ENCODE results near the gene C1orf50.

C1orf50 gene

DNA sequence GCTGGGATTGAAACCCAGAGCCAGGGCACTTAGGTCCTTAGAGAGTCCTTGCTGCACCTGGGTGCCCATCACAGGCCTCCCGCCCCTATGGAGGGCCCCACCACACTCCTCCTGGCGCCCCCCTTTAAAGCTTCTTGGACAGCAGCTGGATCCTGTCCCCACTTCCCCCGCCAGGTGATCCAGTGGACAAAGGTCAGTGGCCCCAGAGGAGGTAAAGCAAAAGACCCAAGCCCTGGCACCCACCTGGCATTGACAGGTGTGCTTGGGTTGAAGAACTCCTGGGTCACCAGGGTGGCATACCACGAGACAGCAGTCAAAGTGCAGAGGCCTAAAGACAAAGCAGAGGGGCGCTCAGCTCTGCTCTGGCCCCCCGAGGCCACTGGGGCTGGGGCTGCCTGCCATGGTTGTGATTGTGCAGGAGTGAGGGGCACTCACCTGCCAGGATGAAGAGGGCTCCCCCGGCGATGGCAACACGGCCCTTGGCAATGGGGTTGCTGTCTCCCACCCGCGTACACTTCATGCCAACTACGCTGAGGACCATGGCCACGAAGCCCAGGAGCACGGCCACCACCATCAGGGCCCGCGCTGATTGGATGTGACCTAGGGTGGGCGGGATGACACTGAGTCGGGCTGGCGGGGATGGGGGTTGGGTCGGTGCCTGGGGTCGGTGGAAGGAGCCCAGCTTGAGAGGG lies 28.9 kb upstream of the C1orf50 start:
- no peaks in the 10 kb centered on the region for H3K9me3 ChIP-seq (ENCODE audit: insufficient read depth, low read length)
- no peaks in the 10 kb centered on the region for H3K36me3 ChIP-seq (replicated peaks; ENCODE audit: low read depth, low read length)
- no peaks in the 10 kb centered on the region for H3K27me3 ChIP-seq (ENCODE audit: low read depth, low read length)
- H3K27ac ChIP-seq (ENCODE audit: low read length), result no peak overlapping the region
- no peaks in the 10 kb centered on the region for H4K20me1 ChIP-seq (ENCODE audit: insufficient read depth, low read length)
- H3K9ac ChIP-seq (ENCODE audit: low read length), result no peak overlapping the region
- H3K4me2 ChIP-seq (ENCODE audit: low read length), result no peak overlapping the region
- H3K4me1 ChIP-seq (ENCODE audit: low read length), result peaks cover 7% of the 10 kb centered on the region
- H3K4me3 ChIP-seq (ENCODE audit: low read length), result no peak overlapping the region
- no peak for TF ChIP-seq EZH2phosphoT487 (IDR thresholded peaks at IDR 0.05; ENCODE audit: low read depth)
- TF ChIP-seq, protein P1, sequence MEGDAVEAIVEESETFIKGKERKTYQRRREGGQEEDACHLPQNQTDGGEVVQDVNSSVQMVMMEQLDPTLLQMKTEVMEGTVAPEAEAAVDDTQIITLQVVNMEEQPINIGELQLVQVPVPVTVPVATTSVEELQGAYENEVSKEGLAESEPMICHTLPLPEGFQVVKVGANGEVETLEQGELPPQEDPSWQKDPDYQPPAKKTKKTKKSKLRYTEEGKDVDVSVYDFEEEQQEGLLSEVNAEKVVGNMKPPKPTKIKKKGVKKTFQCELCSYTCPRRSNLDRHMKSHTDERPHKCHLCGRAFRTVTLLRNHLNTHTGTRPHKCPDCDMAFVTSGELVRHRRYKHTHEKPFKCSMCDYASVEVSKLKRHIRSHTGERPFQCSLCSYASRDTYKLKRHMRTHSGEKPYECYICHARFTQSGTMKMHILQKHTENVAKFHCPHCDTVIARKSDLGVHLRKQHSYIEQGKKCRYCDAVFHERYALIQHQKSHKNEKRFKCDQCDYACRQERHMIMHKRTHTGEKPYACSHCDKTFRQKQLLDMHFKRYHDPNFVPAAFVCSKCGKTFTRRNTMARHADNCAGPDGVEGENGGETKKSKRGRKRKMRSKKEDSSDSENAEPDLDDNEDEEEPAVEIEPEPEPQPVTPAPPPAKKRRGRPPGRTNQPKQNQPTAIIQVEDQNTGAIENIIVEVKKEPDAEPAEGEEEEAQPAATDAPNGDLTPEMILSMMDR (IDR thresholded peaks at IDR 0.05; ENCODE audit: low read depth, low read length), result no peak
- H2AFZ ChIP-seq (ENCODE audit: low read depth, low read length), result no peak overlapping the region
- H3K79me2 ChIP-seq (ENCODE audit: low read length), result no peaks in the 10 kb centered on the region

DNA sequence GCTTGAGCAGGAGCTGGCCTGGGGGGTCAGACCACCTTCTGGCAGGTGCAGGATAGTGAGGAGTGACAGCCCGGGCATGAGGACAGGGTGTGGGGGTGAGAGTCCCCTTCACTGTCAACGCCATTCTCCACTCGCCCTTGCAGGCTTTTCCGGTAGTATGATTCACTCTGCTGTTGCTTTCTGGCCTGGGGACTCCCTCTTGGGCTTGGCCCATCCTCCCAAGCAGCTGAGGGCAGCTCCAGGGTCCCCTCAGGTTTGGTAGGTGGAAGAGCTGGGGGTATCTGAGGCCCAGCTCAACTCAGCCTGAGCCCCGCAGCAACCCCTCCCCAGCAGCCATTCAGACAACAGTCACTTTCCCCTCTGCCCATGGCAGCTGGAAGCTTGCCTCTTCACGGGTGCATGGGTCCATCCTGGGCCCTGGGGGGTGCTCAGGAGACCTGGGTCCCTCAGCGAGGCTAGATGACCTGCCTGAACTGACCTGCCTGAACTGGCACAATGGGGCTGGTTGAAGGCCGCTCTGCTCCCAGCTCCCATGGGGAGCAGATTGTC lies 28.3 kb upstream of the C1orf50 start:
- no peak for TF ChIP-seq EZH2phosphoT487 (IDR thresholded peaks at IDR 0.05; ENCODE audit: low read depth)
- TF ChIP-seq, protein P1 (IDR thresholded peaks at IDR 0.05; ENCODE audit: low read depth, low read length), result no peak
- Histone ChIP-seq H2AFZ (ENCODE audit: low read depth, low read length) (no peak overlapping the region), H3K27me3 (ENCODE audit: low read depth, low read length) (no peaks in the 10 kb centered on the region), H3K9me3 (ENCODE audit: insufficient read depth, low read length) (no peaks in the 10 kb centered on the region), H3K9ac (ENCODE audit: low read length) (no peak overlapping the region), H3K4me2 (ENCODE audit: low read length) (no peak overlapping the region), H3K4me3 (ENCODE audit: low read length) (no peak overlapping the region), H3K79me2 (ENCODE audit: low read length) (no peaks in the 10 kb centered on the region), H3K36me3 (replicated peaks; ENCODE audit: low read depth, low read length) (no peaks in the 10 kb centered on the region), H3K27ac (ENCODE audit: low read length) (no peak overlapping the region), H4K20me1 (ENCODE audit: insufficient read depth, low read length) (no peaks in the 10 kb centered on the region), H3K4me1 (ENCODE audit: low read length) (peaks cover 7% of the 10 kb centered on the region)

DNA sequence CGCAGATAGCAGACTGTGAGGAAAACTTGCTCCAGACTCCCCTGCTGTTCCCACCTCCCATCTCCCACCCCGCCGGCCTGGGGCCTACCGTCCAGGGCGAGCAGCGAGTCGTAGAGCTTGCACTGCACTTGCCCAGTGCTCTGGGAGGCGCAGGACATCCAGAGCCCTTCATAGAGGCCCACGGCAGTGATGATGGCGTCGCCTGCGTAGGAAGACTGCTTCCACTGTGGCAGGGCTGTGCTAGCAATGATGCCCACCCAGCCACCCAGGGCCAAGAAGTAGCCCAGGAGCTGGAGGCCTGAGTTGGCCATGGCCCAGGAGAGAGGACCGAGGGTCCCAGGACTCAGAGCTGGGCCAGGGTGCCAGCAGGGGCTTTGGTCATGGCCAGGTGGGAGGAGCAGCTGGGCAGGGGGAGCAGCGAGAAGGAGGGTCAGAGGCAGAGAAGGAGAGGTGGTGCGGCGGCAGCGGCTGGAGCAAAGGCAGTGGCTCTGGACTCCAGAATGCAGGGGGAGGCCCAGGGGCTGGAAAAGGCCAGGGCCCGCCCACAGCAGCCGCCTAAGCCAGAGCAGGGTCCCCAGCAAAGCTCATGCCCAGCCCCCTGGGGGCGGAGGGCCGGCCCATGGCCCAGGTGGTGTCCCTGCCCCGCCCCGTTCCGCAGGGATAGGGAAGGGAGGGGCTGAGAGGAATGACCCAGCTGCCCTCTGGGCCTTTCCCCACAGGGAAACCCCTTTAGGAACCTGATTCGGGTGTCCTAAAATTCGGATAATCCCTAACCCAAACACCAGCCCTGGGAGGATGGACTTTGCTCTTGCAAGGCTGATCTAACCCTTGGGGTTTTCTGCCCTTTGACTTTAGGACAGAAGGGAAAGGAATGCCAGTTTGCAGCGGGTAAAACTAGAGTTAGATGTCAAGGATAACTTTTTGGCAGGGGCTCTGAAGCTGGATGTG lies 27.0 kb upstream of the C1orf50 start, which contains the start of gene CLDN19:
TSS of gene CLDN19 (minus strand) at position 484 of the 948 bp plus-strand sequence. CDS start at position 311, 173 bp downstream.
- peaks cover 7% of the 10 kb centered on the region for H3K4me1 ChIP-seq (ENCODE audit: low read length)
- no peaks in the 10 kb centered on the region for H3K27me3 ChIP-seq (ENCODE audit: low read depth, low read length)
- TF ChIP-seq, protein P1 (IDR thresholded peaks at IDR 0.05; ENCODE audit: low read depth, low read length), result no peak
- TF ChIP-seq EZH2phosphoT487 (IDR thresholded peaks at IDR 0.05; ENCODE audit: low read depth), result no peak
- no peaks in the 10 kb centered on the region for H3K79me2 ChIP-seq (ENCODE audit: low read length)
- H3K9ac ChIP-seq (ENCODE audit: low read length), result no peak within 1 kb of the TSS
- no peak within 1 kb of the TSS for H2AFZ ChIP-seq (ENCODE audit: low read depth, low read length)
- no peaks in the 10 kb centered on the region for H4K20me1 ChIP-seq (ENCODE audit: insufficient read depth, low read length)
- no peak within 1 kb of the TSS for H3K4me2 ChIP-seq (ENCODE audit: low read length)
- H3K27ac ChIP-seq (ENCODE audit: low read length), result no peak within 1 kb of the TSS
- H3K4me3 ChIP-seq (ENCODE audit: low read length), result no peak within 1 kb of the TSS
- H3K9me3 ChIP-seq (ENCODE audit: insufficient read depth, low read length), result no peaks in the 10 kb centered on the region
- H3K36me3 ChIP-seq (replicated peaks; ENCODE audit: low read depth, low read length), result no peaks in the 10 kb centered on the region

Measured in OCI-LY3 (cell line).